ENCODE results near the gene LDHAL6A. TPM values are rescaled to one million over a fixed set of nuclear protein-coding genes. Genes with fewer than 3 reads are reported as not detected.

The LDHAL6A gene
- total and polyA plus RNA-seq, 2 donors, result 0.07 TPM; not detected in 1

DNA sequence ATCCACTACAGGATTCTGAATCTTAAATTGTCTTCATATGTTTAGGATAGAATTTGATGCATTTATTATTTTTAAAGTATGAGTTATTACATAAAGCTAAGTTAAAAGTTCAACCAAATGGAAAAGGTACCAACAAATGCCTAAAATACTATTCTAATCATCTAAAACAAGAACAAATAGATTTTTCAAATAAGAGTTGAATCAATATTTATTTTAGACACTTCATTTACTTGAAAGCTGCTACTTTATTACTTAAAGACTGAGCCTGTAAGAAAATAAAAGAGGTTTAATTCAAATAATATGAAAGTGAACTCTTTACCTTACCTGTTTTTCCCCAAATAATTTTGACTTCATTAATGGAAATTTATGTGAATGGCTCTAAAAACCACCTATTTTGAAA lies 16.9 kb downstream of the LDHAL6A start:
- DNase-seq (ENCODE audit: low read depth in 6 of 9, low spot score in 9 of 9), result no peak
- Histone ChIP-seq H3K4me1 (ENCODE audit: control insufficient read depth in 2 of 2, insufficient read depth in 2 of 2, low read length in 2 of 2) (no peaks in the 10 kb centered on the region), H3K36me3 (ENCODE audit: control insufficient read depth in 2 of 2, insufficient read depth in 2 of 2, low read length in 1 of 2) (peaks cover 15 to 18% of the 10 kb centered on the region in 2 donors), H3K9me3 (ENCODE audit: control insufficient read depth in 2 of 2, insufficient read depth in 1 of 2, low read length in 1 of 2) (no peaks in the 10 kb centered on the region), H3K27me3 (ENCODE audit: control insufficient read depth in 2 of 2, insufficient read depth in 1 of 2, low read length in 1 of 2) (no peaks in the 10 kb centered on the region), H3K27ac (ENCODE audit: low read depth in 1 of 2, low read length in 1 of 2) (no peak overlapping the region), H3K4me3 (ENCODE audit: low read length in 2 of 2) (no peak overlapping the region)

DNA sequence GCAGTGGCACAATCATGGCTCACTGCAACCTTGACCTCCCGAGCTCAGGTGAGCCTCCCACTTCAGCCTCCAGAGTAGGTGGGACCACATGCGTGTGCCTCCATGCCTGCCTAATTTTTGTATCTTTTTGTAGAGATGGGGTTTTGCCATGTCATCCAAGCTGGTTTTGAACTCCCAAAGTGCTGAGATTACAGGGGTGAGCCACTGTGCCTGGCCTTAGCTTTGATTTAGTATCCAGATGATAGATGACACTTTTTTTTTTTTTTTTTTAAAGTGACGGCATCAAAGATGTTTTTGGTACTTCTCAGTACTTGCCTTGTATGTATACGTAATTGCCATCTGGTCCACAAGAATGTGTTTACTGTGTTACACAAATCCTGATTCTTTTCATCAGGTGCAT lies 23.4 kb downstream of the LDHAL6A start:
- no peak overlapping the region for H3K27ac ChIP-seq (ENCODE audit: low read depth in 1 of 2, low read length in 1 of 2)
- 98% methylated on average over 4 of the region's 4 CpGs for WGBS
- no peak overlapping the region for H3K4me3 ChIP-seq (ENCODE audit: low read length in 2 of 2)
- H3K27me3 ChIP-seq (ENCODE audit: control insufficient read depth in 2 of 2, insufficient read depth in 1 of 2, low read length in 1 of 2), result no peaks in the 10 kb centered on the region
- H3K36me3 ChIP-seq (ENCODE audit: control insufficient read depth in 2 of 2, insufficient read depth in 2 of 2, low read length in 1 of 2), result peaks cover 48 to 70% of the 10 kb centered on the region in 2 donors
- no peak for DNase-seq (ENCODE audit: low read depth in 6 of 9, low spot score in 9 of 9)
- no peaks in the 10 kb centered on the region for H3K9me3 ChIP-seq (ENCODE audit: control insufficient read depth in 2 of 2, insufficient read depth in 1 of 2, low read length in 1 of 2)
- H3K4me1 ChIP-seq (ENCODE audit: control insufficient read depth in 2 of 2, insufficient read depth in 2 of 2, low read length in 2 of 2), result no peaks in the 10 kb centered on the region

DNA sequence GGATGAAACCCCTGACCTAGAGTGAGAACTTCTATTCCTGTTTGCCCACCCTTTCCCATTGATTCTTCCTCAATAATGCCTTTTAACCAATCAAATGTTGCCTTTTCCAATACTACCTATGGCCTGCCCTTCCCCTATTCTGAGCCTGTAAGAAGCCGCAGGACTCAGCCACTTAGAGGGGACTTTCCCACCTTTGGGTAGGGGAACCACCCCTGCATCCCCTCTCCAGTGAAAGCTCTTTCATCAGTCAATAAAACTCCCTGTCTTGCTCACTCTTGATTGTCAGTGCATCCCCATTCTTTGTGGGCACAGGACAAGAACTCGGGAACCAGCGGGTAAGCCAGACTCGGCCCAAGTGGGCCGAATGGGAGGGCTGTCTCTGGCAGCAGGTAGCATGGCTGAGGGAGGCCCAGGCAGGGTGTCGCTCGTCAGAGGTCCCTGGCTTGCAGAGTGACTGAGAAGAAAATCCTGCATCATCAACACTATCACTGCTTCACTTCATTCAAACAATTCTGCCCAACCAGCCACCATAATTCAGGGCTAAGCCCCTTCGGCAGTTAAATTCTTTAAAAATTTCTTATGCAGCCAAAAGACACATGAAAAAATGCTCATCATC lies 30.4 kb downstream of the LDHAL6A start:
- WGBS, result 94% methylated on average over 8 of the region's 8 CpGs
- Histone ChIP-seq H3K27me3 (ENCODE audit: control insufficient read depth in 2 of 2, insufficient read depth in 1 of 2, low read length in 1 of 2) (no peaks in the 10 kb centered on the region), H3K9me3 (ENCODE audit: control insufficient read depth in 2 of 2, insufficient read depth in 1 of 2, low read length in 1 of 2) (no peaks in the 10 kb centered on the region), H3K4me3 (ENCODE audit: low read length in 2 of 2) (no peak overlapping the region), H3K27ac (ENCODE audit: low read depth in 1 of 2, low read length in 1 of 2) (no peak overlapping the region), H3K4me1 (ENCODE audit: control insufficient read depth in 2 of 2, insufficient read depth in 2 of 2, low read length in 2 of 2) (no peaks in the 10 kb centered on the region), H3K36me3 (ENCODE audit: control insufficient read depth in 2 of 2, insufficient read depth in 2 of 2, low read length in 1 of 2) (peaks cover 40 to 45% of the 10 kb centered on the region in 2 donors)
- DNase-seq (ENCODE audit: low read depth in 6 of 9, low spot score in 9 of 9), result no peak

DNA sequence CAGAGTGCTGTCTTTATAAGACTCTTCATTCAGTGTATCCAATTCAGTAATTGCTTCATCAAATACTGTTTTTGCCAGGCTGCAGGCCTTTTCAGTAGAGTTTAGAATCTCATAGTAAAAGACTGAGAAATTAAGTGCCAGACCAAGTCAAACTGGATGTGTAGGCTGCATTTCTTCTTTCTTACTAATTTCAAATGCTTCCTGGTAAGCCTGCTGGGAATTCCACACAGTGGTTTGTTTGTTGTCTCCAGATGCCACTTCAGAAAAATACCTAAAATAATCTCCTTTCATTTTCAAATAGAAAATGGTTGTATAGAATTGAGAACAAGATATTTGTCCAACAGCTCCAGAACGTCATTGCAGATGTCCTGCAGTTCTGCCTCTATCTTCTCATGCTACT lies 34.7 kb downstream of the LDHAL6A start:
- no peak overlapping the region for H3K4me3 ChIP-seq (ENCODE audit: low read length in 2 of 2)
- no peaks in the 10 kb centered on the region for H3K27me3 ChIP-seq (ENCODE audit: control insufficient read depth in 2 of 2, insufficient read depth in 1 of 2, low read length in 1 of 2)
- no peaks in the 10 kb centered on the region for H3K4me1 ChIP-seq (ENCODE audit: control insufficient read depth in 2 of 2, insufficient read depth in 2 of 2, low read length in 2 of 2)
- H3K27ac ChIP-seq (ENCODE audit: low read depth in 1 of 2, low read length in 1 of 2), result no peak overlapping the region
- no peaks in the 10 kb centered on the region for H3K9me3 ChIP-seq (ENCODE audit: control insufficient read depth in 2 of 2, insufficient read depth in 1 of 2, low read length in 1 of 2)
- DNase-seq (ENCODE audit: low read depth in 6 of 9, low spot score in 9 of 9), result no peak
- WGBS, result 96% methylated on average over 1 of the region's 1 CpG
- H3K36me3 ChIP-seq (ENCODE audit: control insufficient read depth in 2 of 2, insufficient read depth in 2 of 2, low read length in 1 of 2), result peaks cover 26 to 29% of the 10 kb centered on the region in 2 donors

DNA sequence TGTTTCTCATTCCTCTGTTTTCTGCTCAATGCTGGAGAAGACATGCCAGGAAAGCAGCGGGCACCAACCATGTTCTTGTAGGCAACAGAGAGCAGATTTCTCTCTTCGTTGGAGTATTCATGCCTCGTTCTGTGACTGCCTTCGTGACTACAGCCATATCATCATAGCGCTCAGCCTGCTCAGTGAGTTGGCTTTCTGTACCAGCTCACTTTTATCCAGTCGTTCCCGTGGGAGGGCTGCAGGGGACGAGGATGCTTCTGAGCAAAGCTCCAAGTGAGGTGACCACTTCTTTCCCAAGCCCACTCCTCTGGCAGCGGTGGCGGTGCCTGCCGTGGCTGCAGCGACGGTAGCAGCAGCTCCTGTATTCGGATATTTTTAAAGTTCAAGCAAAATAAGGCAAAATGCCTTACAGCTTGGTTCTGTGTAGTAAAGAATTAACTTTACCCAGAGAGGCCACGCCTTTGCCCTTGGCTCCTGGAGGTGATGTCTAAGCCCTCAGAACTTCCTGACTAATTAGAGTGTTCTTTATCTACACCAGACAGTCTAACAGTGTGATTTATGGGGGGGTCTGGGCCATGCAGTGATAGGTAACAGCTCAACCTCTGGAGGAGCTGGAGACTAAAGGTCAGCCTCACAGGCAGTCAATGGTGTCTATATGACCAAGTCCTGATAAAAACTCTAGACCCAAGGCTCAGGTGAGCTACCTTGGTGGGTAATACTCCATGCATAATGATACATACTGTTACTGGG lies 35.3 kb downstream of the LDHAL6A start:
- 98% methylated on average over 15 of the region's 15 CpGs for WGBS
- H3K27ac ChIP-seq (ENCODE audit: low read depth in 1 of 2, low read length in 1 of 2), result no peak overlapping the region
- H3K36me3 ChIP-seq (ENCODE audit: control insufficient read depth in 2 of 2, insufficient read depth in 2 of 2, low read length in 1 of 2), result peaks cover 27% of the 10 kb centered on the region in 2 donors
- H3K27me3 ChIP-seq (ENCODE audit: control insufficient read depth in 2 of 2, insufficient read depth in 1 of 2, low read length in 1 of 2), result no peaks in the 10 kb centered on the region
- no peaks in the 10 kb centered on the region for H3K9me3 ChIP-seq (ENCODE audit: control insufficient read depth in 2 of 2, insufficient read depth in 1 of 2, low read length in 1 of 2)
- no peaks in the 10 kb centered on the region for H3K4me1 ChIP-seq (ENCODE audit: control insufficient read depth in 2 of 2, insufficient read depth in 2 of 2, low read length in 2 of 2)
- no peak overlapping the region for H3K4me3 ChIP-seq (ENCODE audit: low read length in 2 of 2)
- DNase-seq (ENCODE audit: low read depth in 6 of 9, low spot score in 9 of 9), result no peak

DNA sequence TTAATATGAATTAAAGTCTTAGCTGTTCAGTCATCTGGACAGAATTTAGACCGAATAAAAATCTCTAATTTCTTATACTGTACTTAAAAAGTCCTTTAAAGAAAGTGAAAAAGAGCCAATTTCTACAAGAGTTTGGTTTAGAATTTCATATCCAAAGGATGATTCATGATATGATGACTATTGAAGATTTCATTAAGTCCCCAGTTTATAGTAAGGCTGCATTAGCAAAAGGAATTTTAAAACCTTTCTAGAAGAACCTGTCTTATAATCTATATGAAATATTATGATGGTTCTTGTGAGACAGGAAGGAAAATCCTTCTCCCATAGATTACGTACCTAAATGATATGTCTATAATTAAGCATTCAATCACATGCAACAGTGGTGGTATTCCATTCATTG lies 36.3 kb downstream of the LDHAL6A start:
- Histone ChIP-seq H3K4me1 (ENCODE audit: control insufficient read depth in 2 of 2, insufficient read depth in 2 of 2, low read length in 2 of 2) (no peaks in the 10 kb centered on the region), H3K27me3 (ENCODE audit: control insufficient read depth in 2 of 2, insufficient read depth in 1 of 2, low read length in 1 of 2) (no peaks in the 10 kb centered on the region), H3K36me3 (ENCODE audit: control insufficient read depth in 2 of 2, insufficient read depth in 2 of 2, low read length in 1 of 2) (peaks cover 26 to 28% of the 10 kb centered on the region in 2 donors), H3K27ac (ENCODE audit: low read depth in 1 of 2, low read length in 1 of 2) (no peak overlapping the region), H3K9me3 (ENCODE audit: control insufficient read depth in 2 of 2, insufficient read depth in 1 of 2, low read length in 1 of 2) (no peaks in the 10 kb centered on the region), H3K4me3 (ENCODE audit: low read length in 2 of 2) (no peak overlapping the region)
- no peak for DNase-seq (ENCODE audit: low read depth in 6 of 9, low spot score in 9 of 9)
- 96% methylated on average over 2 of the region's 2 CpGs for WGBS

DNA sequence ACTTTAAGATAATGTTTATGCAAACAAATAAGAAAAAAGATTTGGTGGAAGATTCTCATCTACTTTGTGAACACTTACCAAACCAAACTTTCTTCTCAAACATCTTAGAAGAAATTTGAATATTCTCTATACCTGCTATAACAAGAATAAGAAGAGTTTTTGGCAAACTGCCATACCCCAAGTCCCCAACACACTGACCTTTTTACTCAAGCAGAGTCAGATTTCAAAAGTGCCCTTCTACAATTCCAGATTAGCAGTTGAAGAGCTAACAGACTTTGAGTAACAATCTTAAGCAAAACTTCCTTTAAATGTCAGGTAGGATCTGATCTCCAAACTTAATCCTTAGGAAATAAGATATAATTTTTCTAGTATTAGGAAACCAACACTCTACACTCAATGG lies 37.2 kb downstream of the LDHAL6A start:
- no peaks in the 10 kb centered on the region for H3K9me3 ChIP-seq (ENCODE audit: control insufficient read depth in 2 of 2, insufficient read depth in 1 of 2, low read length in 1 of 2)
- no peak for DNase-seq (ENCODE audit: low read depth in 6 of 9, low spot score in 9 of 9)
- H3K4me3 ChIP-seq (ENCODE audit: low read length in 2 of 2), result no peak overlapping the region
- peaks cover 30 to 31% of the 10 kb centered on the region in 2 donors for H3K36me3 ChIP-seq (ENCODE audit: control insufficient read depth in 2 of 2, insufficient read depth in 2 of 2, low read length in 1 of 2)
- H3K4me1 ChIP-seq (ENCODE audit: control insufficient read depth in 2 of 2, insufficient read depth in 2 of 2, low read length in 2 of 2), result no peaks in the 10 kb centered on the region
- H3K27me3 ChIP-seq (ENCODE audit: control insufficient read depth in 2 of 2, insufficient read depth in 1 of 2, low read length in 1 of 2), result no peaks in the 10 kb centered on the region
- H3K27ac ChIP-seq (ENCODE audit: low read depth in 1 of 2, low read length in 1 of 2), result no peak overlapping the region

DNA sequence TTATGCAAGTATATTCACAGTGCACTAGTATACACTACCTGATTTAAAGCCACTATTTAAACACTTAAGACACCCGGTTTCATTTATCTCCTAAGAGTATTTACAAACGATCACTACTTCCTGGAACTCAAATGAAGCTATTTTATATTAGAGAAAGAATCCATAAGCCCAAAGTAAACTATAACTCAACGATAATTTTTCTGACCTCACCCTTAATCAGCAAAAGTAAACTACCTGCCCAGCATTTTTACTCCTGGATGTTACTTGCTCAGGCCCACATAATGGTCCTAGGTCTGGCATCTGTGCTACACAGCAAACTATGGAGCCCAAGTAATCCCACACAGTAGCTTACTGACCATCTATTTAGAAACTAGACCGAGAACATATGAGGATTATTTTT lies 37.7 kb downstream of the LDHAL6A start:
- Histone ChIP-seq H3K27ac (ENCODE audit: low read depth in 1 of 2, low read length in 1 of 2) (no peak overlapping the region), H3K36me3 (ENCODE audit: control insufficient read depth in 2 of 2, insufficient read depth in 2 of 2, low read length in 1 of 2) (peaks cover 31 to 34% of the 10 kb centered on the region in 2 donors), H3K9me3 (ENCODE audit: control insufficient read depth in 2 of 2, insufficient read depth in 1 of 2, low read length in 1 of 2) (no peaks in the 10 kb centered on the region), H3K4me1 (ENCODE audit: control insufficient read depth in 2 of 2, insufficient read depth in 2 of 2, low read length in 2 of 2) (no peaks in the 10 kb centered on the region), H3K4me3 (ENCODE audit: low read length in 2 of 2) (no peak overlapping the region), H3K27me3 (ENCODE audit: control insufficient read depth in 2 of 2, insufficient read depth in 1 of 2, low read length in 1 of 2) (no peaks in the 10 kb centered on the region)
- no peak for DNase-seq (ENCODE audit: low read depth in 6 of 9, low spot score in 9 of 9)
- 96% methylated on average over 4 of the region's 4 CpGs for WGBS

DNA sequence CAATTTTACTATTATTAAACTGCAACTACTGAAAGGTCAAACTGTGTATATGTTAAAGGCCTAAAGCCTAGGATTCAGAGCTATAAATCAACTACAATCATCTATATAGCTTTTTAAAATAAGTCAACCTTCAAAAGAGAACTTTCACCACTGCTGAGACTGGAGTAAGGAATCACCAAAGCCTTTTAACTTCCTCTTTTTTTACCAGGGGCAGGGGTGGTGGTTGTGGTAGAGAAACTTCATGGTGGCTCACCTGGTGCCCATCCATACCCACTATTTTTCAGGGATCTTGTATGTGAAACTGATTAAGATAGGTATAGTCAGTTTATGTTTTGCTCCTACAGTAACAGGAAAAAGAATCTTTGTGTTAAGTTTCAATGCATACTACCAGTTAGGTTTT lies 39.6 kb downstream of the LDHAL6A start:
- Histone ChIP-seq H3K27ac (ENCODE audit: low read depth in 1 of 2, low read length in 1 of 2) (no peak overlapping the region), H3K4me1 (ENCODE audit: control insufficient read depth in 2 of 2, insufficient read depth in 2 of 2, low read length in 2 of 2) (no peaks in the 10 kb centered on the region), H3K27me3 (ENCODE audit: control insufficient read depth in 2 of 2, insufficient read depth in 1 of 2, low read length in 1 of 2) (no peaks in the 10 kb centered on the region), H3K36me3 (ENCODE audit: control insufficient read depth in 2 of 2, insufficient read depth in 2 of 2, low read length in 1 of 2) (peaks cover 27 to 44% of the 10 kb centered on the region in 2 donors), H3K4me3 (ENCODE audit: low read length in 2 of 2) (no peak overlapping the region), H3K9me3 (ENCODE audit: control insufficient read depth in 2 of 2, insufficient read depth in 1 of 2, low read length in 1 of 2) (no peaks in the 10 kb centered on the region)
- DNase-seq (ENCODE audit: low read depth in 6 of 9, low spot score in 9 of 9), result no peak
